ENCODE measurements around the gene ULK4.

Gene ULK4

GRCh38 chr3:41362638-41363559 is 599.0 kb downstream of the ULK4 start:
- DNase-seq (ENCODE audit: low spot score): no peak

GRCh38 chr3:41357271-41357670 is 604.6 kb downstream of the ULK4 start:
- DNase-seq (ENCODE audit: low spot score): no peak

GRCh38 chr3:41356775-41357174 is 605.1 kb downstream of the ULK4 start:
- DNase-seq (ENCODE audit: low spot score): no peak

GRCh38 chr3:41352510-41352909 is 609.4 kb downstream of the ULK4 start:
- DNase-seq (ENCODE audit: low spot score): no peak

GRCh38 chr3:41350441-41350840 is 611.5 kb downstream of the ULK4 start:
- no peak for DNase-seq (ENCODE audit: low spot score)

- no peak for DNase-seq (ENCODE audit: low spot score)
These were observed 613.5 kb downstream of the ULK4 start for GRCh38 chr3:41348401-41348800.

GRCh38 chr3:41346698-41347270 is 615.1 kb downstream of the ULK4 start:
- no peak for DNase-seq (ENCODE audit: low spot score)

GRCh38 chr3:41345788-41346187 is 616.1 kb downstream of the ULK4 start:
- DNase-seq (ENCODE audit: low spot score): no peak

- no peak for DNase-seq (ENCODE audit: low spot score)
These were observed 622.1 kb downstream of the ULK4 start for GRCh38 chr3:41339758-41340157.

GRCh38 chr3:41338276-41338675 is 623.6 kb downstream of the ULK4 start:
- DNase-seq (ENCODE audit: low spot score): no peak

GRCh38 chr3:41334426-41334825 is 627.5 kb downstream of the ULK4 start:
- no peak for DNase-seq (ENCODE audit: low spot score)

GRCh38 chr3:41331041-41331440 is 630.9 kb downstream of the ULK4 start:
- DNase-seq (ENCODE audit: low spot score): no peak

- DNase-seq (ENCODE audit: low spot score): no peak
These were observed 631.4 kb downstream of the ULK4 start for GRCh38 chr3:41330465-41330864.

- DNase-seq (ENCODE audit: low spot score): no peak
These were observed 632.0 kb downstream of the ULK4 start for GRCh38 chr3:41329881-41330280.

GRCh38 chr3:41328926-41329325 is 633.0 kb downstream of the ULK4 start:
- no peak for DNase-seq (ENCODE audit: low spot score)

GRCh38 chr3:41327718-41328117 is 634.2 kb downstream of the ULK4 start:
- no peak for DNase-seq (ENCODE audit: low spot score)

- no peak for DNase-seq (ENCODE audit: low spot score)
These were observed 637.8 kb downstream of the ULK4 start for GRCh38 chr3:41324156-41324475.

- DNase-seq (ENCODE audit: low spot score): no peak
These were observed 638.3 kb downstream of the ULK4 start for GRCh38 chr3:41323467-41324155.

GRCh38 chr3:41321642-41321980 is 640.3 kb downstream of the ULK4 start:
- no peak for DNase-seq (ENCODE audit: low spot score)

- no peak for DNase-seq (ENCODE audit: low spot score)
These were observed 640.8 kb downstream of the ULK4 start for GRCh38 chr3:41320953-41321641.

- DNase-seq (ENCODE audit: low spot score): no peak
These were observed 643.4 kb downstream of the ULK4 start for GRCh38 chr3:41318520-41318919.

- no peak for DNase-seq (ENCODE audit: low spot score)
These were observed 644.2 kb downstream of the ULK4 start for GRCh38 chr3:41317718-41318117.

- DNase-seq (ENCODE audit: low spot score): no peak
These were observed 644.6 kb downstream of the ULK4 start for GRCh38 chr3:41317298-41317697.
